ENCODE results near the gene ZFP3. TPM values are rescaled to one million over a fixed set of nuclear protein-coding genes. Genes with fewer than 3 reads are reported as not detected.
A peak's percentile ranks its signal among the peaks of the same experiment; 100 is the strongest.

The ZFP3 gene
- total RNA-seq, 4 donors from 2014 or later: 6.0 to 11.6 (median 8.6) TPM

- peak overlapping the region; percentile 85 to 89 (median 87) for H3K27ac ChIP-seq
- H3K9me3 ChIP-seq: peaks cover 0 to 6% of the 10 kb centered on the region in 2 donors
- 25% methylated on average over 14 of the region's 14 CpGs; no CpG with 5 or more reads in 1 of the 2 donors for WGBS, 2 donors (ENCODE audit: low coverage in 1 of 2)
- intact Hi-C loops (cut with DNase I; ENCODE audit: low total_unique reads) (no loop called here), in situ Hi-C loops (cut with MboI; ENCODE audit: low pct_ligation_motif_present in 1 of 4, low pct_unique_long_range_greater_than_20kb in 1 of 4, low sequenced_read_pairs in 3 of 4) (no loop called here)
- H3K36me3 ChIP-seq: peaks cover 0 to 6% (median 0%) of the 10 kb centered on the region in 4 donors
- H3K27me3 ChIP-seq: no peaks in the 10 kb centered on the region
- TF ChIP-seq POLR2A (IDR thresholded peaks at IDR 0.05): no peak
- no peak for TF ChIP-seq CTCF (IDR thresholded peaks at IDR 0.05)
- no peak for TF ChIP-seq EP300 (IDR thresholded peaks at IDR 0.05; ENCODE audit: low read depth)
- no peak for TF ChIP-seq POLR2AphosphoS5 (IDR thresholded peaks at IDR 0.05)
- H3K4me3 ChIP-seq: peak overlapping the region; percentile 54 to 76 (median 70)
- DNase-seq: no peak
- peaks cover 5 to 20% (median 11%) of the 10 kb centered on the region in 4 donors for H3K4me1 ChIP-seq
Observed at GRCh38 chr17:5077781-5078105, 524 bp upstream of the ZFP3 start.

- Histone ChIP-seq H3K27ac (no peak overlapping the region), H3K27me3 (no peaks in the 10 kb centered on the region), H3K9me3 (peaks cover 16 to 20% of the 10 kb centered on the region in 2 donors), H3K4me1 (peaks cover 5 to 20% (median 11%) of the 10 kb centered on the region in 4 donors), H3K36me3 (peaks cover 0 to 23% (median 2%) of the 10 kb centered on the region in 4 donors), H3K4me3 (no peak overlapping the region)
- 89 to 97% methylated on average over 3 of the region's 3 CpGs for WGBS, 2 donors (ENCODE audit: low coverage in 1 of 2)
- intact Hi-C loops (cut with DNase I; ENCODE audit: low total_unique reads): loop anchor here (5.0 kb wide), 1 partner anchor 1557 kb away; no protein-coding TSS in a partner anchor
- no peak for DNase-seq
- TF ChIP-seq POLR2AphosphoS5 (IDR thresholded peaks at IDR 0.05) (no peak), POLR2A (IDR thresholded peaks at IDR 0.05) (no peak), CTCF (IDR thresholded peaks at IDR 0.05) (no peak), EP300 (IDR thresholded peaks at IDR 0.05; ENCODE audit: low read depth) (no peak)
- in situ Hi-C loops (cut with MboI; ENCODE audit: low pct_ligation_motif_present in 1 of 4, low pct_unique_long_range_greater_than_20kb in 1 of 4, low sequenced_read_pairs in 3 of 4): no loop called here
Observed at GRCh38 chr17:5080591-5080990, 2.3 kb downstream of the ZFP3 start.

- H3K4me1 ChIP-seq: peaks cover 0 to 6% (median 0%) of the 10 kb centered on the region in 4 donors
- no peak for DNase-seq
- H3K27ac ChIP-seq: no peak overlapping the region
- H3K27me3 ChIP-seq: peaks cover 4% of the 10 kb centered on the region
- H3K4me3 ChIP-seq: no peak overlapping the region
- 96 to 100% methylated on average over 5 to 6 of the region's 6 CpGs for WGBS, 2 donors (ENCODE audit: low coverage in 1 of 2)
- peaks cover 5 to 62% (median 31%) of the 10 kb centered on the region in 4 donors for H3K36me3 ChIP-seq
- intact Hi-C loops (cut with DNase I; ENCODE audit: low total_unique reads): no loop called here
- no peak for TF ChIP-seq CTCF (IDR thresholded peaks at IDR 0.05)
- TF ChIP-seq EP300 (IDR thresholded peaks at IDR 0.05; ENCODE audit: low read depth): no peak
- TF ChIP-seq POLR2A (IDR thresholded peaks at IDR 0.05): no peak
- TF ChIP-seq POLR2AphosphoS5 (IDR thresholded peaks at IDR 0.05): no peak
- in situ Hi-C loops (cut with MboI; ENCODE audit: low pct_ligation_motif_present in 1 of 4, low pct_unique_long_range_greater_than_20kb in 1 of 4, low sequenced_read_pairs in 3 of 4): no loop called here
- peaks cover 96 to 100% of the 10 kb centered on the region in 2 donors for H3K9me3 ChIP-seq
Observed at GRCh38 chr17:5092218-5093010, 14.1 kb downstream of the ZFP3 start.

GRCh38 chr17:5096731-5097100 is 18.4 kb downstream of the ZFP3 start:
- intact Hi-C loops (cut with DNase I; ENCODE audit: low total_unique reads): no loop called here
- peaks cover 57 to 61% of the 10 kb centered on the region in 2 donors for H3K9me3 ChIP-seq

More at GRCh38 chr17:5096731-5097100, 18.4 kb downstream of the ZFP3 start:
- Histone ChIP-seq H3K4me1 (peaks cover 0 to 6% (median 0%) of the 10 kb centered on the region in 4 donors), H3K27me3 (peaks cover 4% of the 10 kb centered on the region), H3K36me3 (peaks cover 0 to 19% (median 7%) of the 10 kb centered on the region in 4 donors), H3K4me3 (peak overlapping the region in 3 of 4 donors; percentile 23 to 55 (median 26)), H3K27ac (peak overlapping the region in 3 of 4 donors; percentile 7 to 64 (median 48))
- DNase-seq: no peak
- WGBS, 2 donors (ENCODE audit: low coverage in 1 of 2): 18% methylated on average over 7 of the region's 7 CpGs; no CpG with 5 or more reads in 1 of the 2 donors
- TF ChIP-seq POLR2A (IDR thresholded peaks at IDR 0.05): no peak
- TF ChIP-seq CTCF (IDR thresholded peaks at IDR 0.05): no peak
- TF ChIP-seq EP300 (IDR thresholded peaks at IDR 0.05; ENCODE audit: low read depth): no peak
- in situ Hi-C loops (cut with MboI; ENCODE audit: low pct_ligation_motif_present in 1 of 4, low pct_unique_long_range_greater_than_20kb in 1 of 4, low sequenced_read_pairs in 3 of 4): no loop called here

All from transverse colon (tissue), 4 donors.